Measurements from ENCODE around the gene CNTN4. TPM values are rescaled to one million over a fixed set of nuclear protein-coding genes. Genes with fewer than 3 reads are reported as not detected.

The CNTN4 gene
- total and polyA plus RNA-seq, 2 of the 8 experiments (the other 6 are each of a cell fraction or from before 2014, with no cell fraction given), result 0.41 to 2.2 TPM

DNA sequence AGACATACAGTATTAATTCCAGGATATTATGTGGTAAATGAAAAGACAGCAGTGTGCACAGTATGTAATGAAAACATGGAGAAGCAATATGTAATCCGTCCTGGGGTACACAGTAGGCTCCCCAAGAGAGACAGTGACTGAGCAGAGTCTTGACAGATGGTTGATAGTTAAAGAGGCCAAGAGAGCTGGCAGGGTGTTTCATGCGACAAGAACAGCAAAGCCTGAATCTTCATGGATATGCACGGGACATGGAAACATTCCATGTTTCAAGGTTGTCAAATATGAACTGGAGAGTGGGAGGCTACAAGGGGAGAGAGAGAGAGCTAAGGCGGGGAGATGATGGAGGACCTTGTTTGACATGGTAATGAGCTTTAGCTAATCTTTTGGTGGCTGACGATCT lies 673.1 kb downstream of the CNTN4 start (continued):
- TF ChIP-seq, protein P1, sequence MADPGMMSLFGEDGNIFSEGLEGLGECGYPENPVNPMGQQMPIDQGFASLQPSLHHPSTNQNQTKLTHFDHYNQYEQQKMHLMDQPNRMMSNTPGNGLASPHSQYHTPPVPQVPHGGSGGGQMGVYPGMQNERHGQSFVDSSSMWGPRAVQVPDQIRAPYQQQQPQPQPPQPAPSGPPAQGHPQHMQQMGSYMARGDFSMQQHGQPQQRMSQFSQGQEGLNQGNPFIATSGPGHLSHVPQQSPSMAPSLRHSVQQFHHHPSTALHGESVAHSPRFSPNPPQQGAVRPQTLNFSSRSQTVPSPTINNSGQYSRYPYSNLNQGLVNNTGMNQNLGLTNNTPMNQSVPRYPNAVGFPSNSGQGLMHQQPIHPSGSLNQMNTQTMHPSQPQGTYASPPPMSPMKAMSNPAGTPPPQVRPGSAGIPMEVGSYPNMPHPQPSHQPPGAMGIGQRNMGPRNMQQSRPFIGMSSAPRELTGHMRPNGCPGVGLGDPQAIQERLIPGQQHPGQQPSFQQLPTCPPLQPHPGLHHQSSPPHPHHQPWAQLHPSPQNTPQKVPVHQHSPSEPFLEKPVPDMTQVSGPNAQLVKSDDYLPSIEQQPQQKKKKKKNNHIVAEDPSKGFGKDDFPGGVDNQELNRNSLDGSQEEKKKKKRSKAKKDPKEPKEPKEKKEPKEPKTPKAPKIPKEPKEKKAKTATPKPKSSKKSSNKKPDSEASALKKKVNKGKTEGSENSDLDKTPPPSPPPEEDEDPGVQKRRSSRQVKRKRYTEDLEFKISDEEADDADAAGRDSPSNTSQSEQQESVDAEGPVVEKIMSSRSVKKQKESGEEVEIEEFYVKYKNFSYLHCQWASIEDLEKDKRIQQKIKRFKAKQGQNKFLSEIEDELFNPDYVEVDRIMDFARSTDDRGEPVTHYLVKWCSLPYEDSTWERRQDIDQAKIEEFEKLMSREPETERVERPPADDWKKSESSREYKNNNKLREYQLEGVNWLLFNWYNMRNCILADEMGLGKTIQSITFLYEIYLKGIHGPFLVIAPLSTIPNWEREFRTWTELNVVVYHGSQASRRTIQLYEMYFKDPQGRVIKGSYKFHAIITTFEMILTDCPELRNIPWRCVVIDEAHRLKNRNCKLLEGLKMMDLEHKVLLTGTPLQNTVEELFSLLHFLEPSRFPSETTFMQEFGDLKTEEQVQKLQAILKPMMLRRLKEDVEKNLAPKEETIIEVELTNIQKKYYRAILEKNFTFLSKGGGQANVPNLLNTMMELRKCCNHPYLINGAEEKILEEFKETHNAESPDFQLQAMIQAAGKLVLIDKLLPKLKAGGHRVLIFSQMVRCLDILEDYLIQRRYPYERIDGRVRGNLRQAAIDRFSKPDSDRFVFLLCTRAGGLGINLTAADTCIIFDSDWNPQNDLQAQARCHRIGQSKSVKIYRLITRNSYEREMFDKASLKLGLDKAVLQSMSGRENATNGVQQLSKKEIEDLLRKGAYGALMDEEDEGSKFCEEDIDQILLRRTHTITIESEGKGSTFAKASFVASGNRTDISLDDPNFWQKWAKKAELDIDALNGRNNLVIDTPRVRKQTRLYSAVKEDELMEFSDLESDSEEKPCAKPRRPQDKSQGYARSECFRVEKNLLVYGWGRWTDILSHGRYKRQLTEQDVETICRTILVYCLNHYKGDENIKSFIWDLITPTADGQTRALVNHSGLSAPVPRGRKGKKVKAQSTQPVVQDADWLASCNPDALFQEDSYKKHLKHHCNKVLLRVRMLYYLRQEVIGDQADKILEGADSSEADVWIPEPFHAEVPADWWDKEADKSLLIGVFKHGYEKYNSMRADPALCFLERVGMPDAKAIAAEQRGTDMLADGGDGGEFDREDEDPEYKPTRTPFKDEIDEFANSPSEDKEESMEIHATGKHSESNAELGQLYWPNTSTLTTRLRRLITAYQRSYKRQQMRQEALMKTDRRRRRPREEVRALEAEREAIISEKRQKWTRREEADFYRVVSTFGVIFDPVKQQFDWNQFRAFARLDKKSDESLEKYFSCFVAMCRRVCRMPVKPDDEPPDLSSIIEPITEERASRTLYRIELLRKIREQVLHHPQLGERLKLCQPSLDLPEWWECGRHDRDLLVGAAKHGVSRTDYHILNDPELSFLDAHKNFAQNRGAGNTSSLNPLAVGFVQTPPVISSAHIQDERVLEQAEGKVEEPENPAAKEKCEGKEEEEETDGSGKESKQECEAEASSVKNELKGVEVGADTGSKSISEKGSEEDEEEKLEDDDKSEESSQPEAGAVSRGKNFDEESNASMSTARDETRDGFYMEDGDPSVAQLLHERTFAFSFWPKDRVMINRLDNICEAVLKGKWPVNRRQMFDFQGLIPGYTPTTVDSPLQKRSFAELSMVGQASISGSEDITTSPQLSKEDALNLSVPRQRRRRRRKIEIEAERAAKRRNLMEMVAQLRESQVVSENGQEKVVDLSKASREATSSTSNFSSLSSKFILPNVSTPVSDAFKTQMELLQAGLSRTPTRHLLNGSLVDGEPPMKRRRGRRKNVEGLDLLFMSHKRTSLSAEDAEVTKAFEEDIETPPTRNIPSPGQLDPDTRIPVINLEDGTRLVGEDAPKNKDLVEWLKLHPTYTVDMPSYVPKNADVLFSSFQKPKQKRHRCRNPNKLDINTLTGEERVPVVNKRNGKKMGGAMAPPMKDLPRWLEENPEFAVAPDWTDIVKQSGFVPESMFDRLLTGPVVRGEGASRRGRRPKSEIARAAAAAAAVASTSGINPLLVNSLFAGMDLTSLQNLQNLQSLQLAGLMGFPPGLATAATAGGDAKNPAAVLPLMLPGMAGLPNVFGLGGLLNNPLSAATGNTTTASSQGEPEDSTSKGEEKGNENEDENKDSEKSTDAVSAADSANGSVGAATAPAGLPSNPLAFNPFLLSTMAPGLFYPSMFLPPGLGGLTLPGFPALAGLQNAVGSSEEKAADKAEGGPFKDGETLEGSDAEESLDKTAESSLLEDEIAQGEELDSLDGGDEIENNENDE (IDR thresholded peaks at IDR 0.05; ENCODE audit: insufficient replicate concordance, low read length), result no peak
- TF ChIP-seq CEBPB (IDR thresholded peaks at IDR 0.05; ENCODE audit: low read depth, low read length) (no peak), HDAC2 (IDR thresholded peaks at IDR 0.05; ENCODE audit: borderline replicate concordance in 1 of 2, low read depth in 2 of 2, low read length in 2 of 2) (no peak), RXRA (IDR thresholded peaks at IDR 0.05; ENCODE audit: insufficient read depth, low read depth, low read length) (no peak), TAF1 (IDR thresholded peaks at IDR 0.05; ENCODE audit: low read depth, low read length) (no peak), CREB1 (IDR thresholded peaks at IDR 0.05) (no peak), TAF7 (optimal IDR thresholded peaks at IDR 0.05; ENCODE audit: borderline replicate concordance, low read depth, low read length) (no peak), CBX5 (IDR thresholded peaks at IDR 0.05; ENCODE audit: low read depth, low read length) (no peak)
- TF ChIP-seq, protein P2, sequence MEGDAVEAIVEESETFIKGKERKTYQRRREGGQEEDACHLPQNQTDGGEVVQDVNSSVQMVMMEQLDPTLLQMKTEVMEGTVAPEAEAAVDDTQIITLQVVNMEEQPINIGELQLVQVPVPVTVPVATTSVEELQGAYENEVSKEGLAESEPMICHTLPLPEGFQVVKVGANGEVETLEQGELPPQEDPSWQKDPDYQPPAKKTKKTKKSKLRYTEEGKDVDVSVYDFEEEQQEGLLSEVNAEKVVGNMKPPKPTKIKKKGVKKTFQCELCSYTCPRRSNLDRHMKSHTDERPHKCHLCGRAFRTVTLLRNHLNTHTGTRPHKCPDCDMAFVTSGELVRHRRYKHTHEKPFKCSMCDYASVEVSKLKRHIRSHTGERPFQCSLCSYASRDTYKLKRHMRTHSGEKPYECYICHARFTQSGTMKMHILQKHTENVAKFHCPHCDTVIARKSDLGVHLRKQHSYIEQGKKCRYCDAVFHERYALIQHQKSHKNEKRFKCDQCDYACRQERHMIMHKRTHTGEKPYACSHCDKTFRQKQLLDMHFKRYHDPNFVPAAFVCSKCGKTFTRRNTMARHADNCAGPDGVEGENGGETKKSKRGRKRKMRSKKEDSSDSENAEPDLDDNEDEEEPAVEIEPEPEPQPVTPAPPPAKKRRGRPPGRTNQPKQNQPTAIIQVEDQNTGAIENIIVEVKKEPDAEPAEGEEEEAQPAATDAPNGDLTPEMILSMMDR (IDR thresholded peaks at IDR 0.05; ENCODE audit: control extremely low read depth in 1 of 3, insufficient read depth in 1 of 3, low read depth in 1 of 3, low read length in 3 of 3), result no peak
